ENCODE measurements around the gene STPG1.

Gene STPG1

DNA sequence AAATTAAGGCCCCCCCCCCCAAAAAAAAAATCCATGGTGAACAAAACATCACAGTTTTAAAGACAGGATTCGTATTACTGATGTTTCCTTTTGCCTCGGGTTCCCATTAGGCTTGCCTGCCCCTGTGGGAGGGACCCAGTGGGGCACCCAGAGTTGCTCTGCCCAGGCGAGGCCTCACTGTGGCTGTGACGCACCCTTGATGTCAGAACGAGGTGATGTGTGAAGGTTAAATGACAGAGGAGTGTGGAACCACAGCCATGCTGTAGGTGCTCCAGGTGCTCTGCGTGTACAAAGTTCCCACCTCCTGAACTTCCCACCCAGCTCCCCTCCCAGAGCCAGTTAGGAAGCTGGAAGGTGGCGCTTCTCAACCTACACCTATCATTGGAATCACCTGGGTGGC lies 56.5 kb downstream of the STPG1 start:
- Histone ChIP-seq H3K9me2 (replicated peaks; ENCODE audit: insufficient read depth, low read length) (no peaks in the 10 kb centered on the region), H2AFZ (ENCODE audit: low read depth, low read length, severe bottlenecking) (no peak overlapping the region), H3K27ac (ENCODE audit: low read depth, low read length) (no peak overlapping the region), H3K4me3 (ENCODE audit: insufficient read depth, low read length, poor library complexity, severe bottlenecking) (no peak overlapping the region), H3K9ac (ENCODE audit: low read length) (no peak overlapping the region), H4K20me1 (ENCODE audit: low read depth, low read length) (no peaks in the 10 kb centered on the region), H3K4me2 (ENCODE audit: low read depth, low read length, poor library complexity, severe bottlenecking) (no peak overlapping the region), H3K27me3 (ENCODE audit: low read length) (no peaks in the 10 kb centered on the region), H3K36me3 (ENCODE audit: low read length) (no peaks in the 10 kb centered on the region), H3K79me2 (ENCODE audit: insufficient read depth, low read length) (no peaks in the 10 kb centered on the region), H3F3A (ENCODE audit: insufficient read depth) (no peaks in the 10 kb centered on the region), H3K9me3 (ENCODE audit: insufficient read depth, low read length) (no peaks in the 10 kb centered on the region)
- no peak for TF ChIP-seq EZH2phosphoT487 (conservative IDR thresholded peaks at IDR 0.05; ENCODE audit: low read length)
- TF ChIP-seq, protein P1, sequence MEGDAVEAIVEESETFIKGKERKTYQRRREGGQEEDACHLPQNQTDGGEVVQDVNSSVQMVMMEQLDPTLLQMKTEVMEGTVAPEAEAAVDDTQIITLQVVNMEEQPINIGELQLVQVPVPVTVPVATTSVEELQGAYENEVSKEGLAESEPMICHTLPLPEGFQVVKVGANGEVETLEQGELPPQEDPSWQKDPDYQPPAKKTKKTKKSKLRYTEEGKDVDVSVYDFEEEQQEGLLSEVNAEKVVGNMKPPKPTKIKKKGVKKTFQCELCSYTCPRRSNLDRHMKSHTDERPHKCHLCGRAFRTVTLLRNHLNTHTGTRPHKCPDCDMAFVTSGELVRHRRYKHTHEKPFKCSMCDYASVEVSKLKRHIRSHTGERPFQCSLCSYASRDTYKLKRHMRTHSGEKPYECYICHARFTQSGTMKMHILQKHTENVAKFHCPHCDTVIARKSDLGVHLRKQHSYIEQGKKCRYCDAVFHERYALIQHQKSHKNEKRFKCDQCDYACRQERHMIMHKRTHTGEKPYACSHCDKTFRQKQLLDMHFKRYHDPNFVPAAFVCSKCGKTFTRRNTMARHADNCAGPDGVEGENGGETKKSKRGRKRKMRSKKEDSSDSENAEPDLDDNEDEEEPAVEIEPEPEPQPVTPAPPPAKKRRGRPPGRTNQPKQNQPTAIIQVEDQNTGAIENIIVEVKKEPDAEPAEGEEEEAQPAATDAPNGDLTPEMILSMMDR (IDR thresholded peaks at IDR 0.05; ENCODE audit: insufficient read depth, low read length, poor library complexity, severe bottlenecking) = no peak

DNA sequence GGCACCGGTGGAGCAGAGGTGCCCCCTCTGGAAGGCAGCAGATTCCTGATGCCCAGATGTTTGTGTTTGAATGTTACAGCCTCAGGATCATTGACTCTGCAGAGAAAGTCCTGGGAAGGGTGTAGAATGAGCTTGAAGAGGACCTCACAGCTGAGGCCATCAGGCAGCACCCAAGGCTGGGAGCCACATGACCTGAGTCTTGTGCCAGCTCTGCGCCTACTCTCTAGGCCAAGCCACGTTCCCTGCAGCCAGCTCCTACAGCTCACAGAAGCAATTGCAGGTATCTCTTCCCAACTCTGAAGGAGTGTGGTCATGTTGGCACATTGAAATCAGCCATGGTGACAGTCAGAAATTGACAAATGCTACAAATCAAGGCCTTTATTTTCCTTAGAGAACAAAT lies 58.1 kb downstream of the STPG1 start:
- Histone ChIP-seq H4K20me1 (ENCODE audit: low read depth, low read length) (no peaks in the 10 kb centered on the region), H3K27ac (ENCODE audit: low read depth, low read length) (no peak overlapping the region), H3K4me2 (ENCODE audit: low read depth, low read length, poor library complexity, severe bottlenecking) (no peak overlapping the region), H2AFZ (ENCODE audit: low read depth, low read length, severe bottlenecking) (no peak overlapping the region), H3K9me3 (ENCODE audit: insufficient read depth, low read length) (no peaks in the 10 kb centered on the region), H3K4me3 (ENCODE audit: insufficient read depth, low read length, poor library complexity, severe bottlenecking) (no peak overlapping the region), H3K9me2 (replicated peaks; ENCODE audit: insufficient read depth, low read length) (no peaks in the 10 kb centered on the region), H3F3A (ENCODE audit: insufficient read depth) (no peaks in the 10 kb centered on the region), H3K27me3 (ENCODE audit: low read length) (no peaks in the 10 kb centered on the region), H3K36me3 (ENCODE audit: low read length) (no peaks in the 10 kb centered on the region), H3K79me2 (ENCODE audit: insufficient read depth, low read length) (no peaks in the 10 kb centered on the region), H3K9ac (ENCODE audit: low read length) (no peak overlapping the region)
- no peak for TF ChIP-seq EZH2phosphoT487 (conservative IDR thresholded peaks at IDR 0.05; ENCODE audit: low read length)
- TF ChIP-seq, protein P1 (IDR thresholded peaks at IDR 0.05; ENCODE audit: insufficient read depth, low read length, poor library complexity, severe bottlenecking) = no peak

DNA sequence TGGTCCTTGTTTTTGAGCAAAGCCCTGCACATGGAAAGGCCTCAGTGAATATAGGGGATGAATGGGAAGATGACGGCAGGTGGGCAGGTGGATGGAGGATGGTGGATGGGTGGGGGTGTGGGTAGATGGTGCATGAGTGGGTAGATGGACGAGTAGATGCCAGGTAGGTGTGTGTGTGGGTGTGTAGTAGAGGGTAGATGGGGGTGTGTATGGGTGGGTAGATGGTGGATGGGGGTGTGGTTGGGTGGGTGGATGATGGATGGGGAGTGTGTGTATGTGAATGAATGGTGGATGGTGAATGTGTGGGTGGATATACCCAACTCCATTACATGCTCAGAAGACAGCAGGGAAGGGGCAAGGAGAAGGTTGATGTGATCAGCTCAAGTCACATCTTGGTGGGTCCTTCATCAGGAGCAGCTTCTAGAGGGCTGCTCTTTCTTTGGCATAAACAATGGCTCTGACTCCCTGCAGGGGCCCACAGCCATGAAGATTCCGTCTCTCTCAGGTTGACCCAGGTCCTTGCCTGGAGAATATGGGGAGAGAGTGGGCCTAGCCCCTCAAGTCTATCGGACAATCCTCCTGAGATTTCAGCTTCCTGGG lies 60.2 kb downstream of the STPG1 start:
- Histone ChIP-seq H3K79me2 (ENCODE audit: insufficient read depth, low read length) (no peaks in the 10 kb centered on the region), H3K27me3 (ENCODE audit: low read length) (no peaks in the 10 kb centered on the region), H2AFZ (ENCODE audit: low read depth, low read length, severe bottlenecking) (no peak overlapping the region), H3K4me2 (ENCODE audit: low read depth, low read length, poor library complexity, severe bottlenecking) (no peak overlapping the region), H3K27ac (ENCODE audit: low read depth, low read length) (no peak overlapping the region), H3K36me3 (ENCODE audit: low read length) (no peaks in the 10 kb centered on the region), H3K4me3 (ENCODE audit: insufficient read depth, low read length, poor library complexity, severe bottlenecking) (no peak overlapping the region), H4K20me1 (ENCODE audit: low read depth, low read length) (no peaks in the 10 kb centered on the region), H3K9me3 (ENCODE audit: insufficient read depth, low read length) (no peaks in the 10 kb centered on the region), H3F3A (ENCODE audit: insufficient read depth) (no peaks in the 10 kb centered on the region), H3K9me2 (replicated peaks; ENCODE audit: insufficient read depth, low read length) (no peaks in the 10 kb centered on the region), H3K9ac (ENCODE audit: low read length) (no peak overlapping the region)
- no peak for TF ChIP-seq EZH2phosphoT487 (conservative IDR thresholded peaks at IDR 0.05; ENCODE audit: low read length)
- TF ChIP-seq, protein P1 (IDR thresholded peaks at IDR 0.05; ENCODE audit: insufficient read depth, low read length, poor library complexity, severe bottlenecking) = no peak

Data from SU-DHL-6 (cell line).